HCT116 (cell line): Measurements from ENCODE around the gene ACER3. TPM values are rescaled to one million over a fixed set of nuclear protein-coding genes. Genes with fewer than 3 reads are reported as not detected.

ENCODE experiments used
- ATAC-seq: fragments of 200-7000 bp; cut with Tn5 transposase; 2 replicates; pipeline ENCODE4 v1.9.1; 2020; ENCODE audit warnings: mild to moderate bottlenecking, moderate library complexity
- BruUV-seq: library from RNA; stranded (reverse); fragments of 400-500 nt; replicated peaks from 2 replicates; lab custom pipeline; 2021; lab: Mats Ljungman, UMichigan
- CTCF ChIA-PET: fragments of 300-600 bp; sonication (Branson Sonifier 250); formaldehyde crosslinking; loops from one replicate; lab custom pipeline; 2021; ENCODE audit warnings: antibody characterized with exemption; lab: Charles Lee
- POLR2A ChIA-PET: fragments of 300-600, 350-600 bp; sonication (Branson Sonifier 250); formaldehyde crosslinking; loops from one replicate; lab custom pipeline; 2021; ENCODE audit warnings: antibody characterized with exemption; lab: Charles Lee
- RAD21 ChIA-PET, 2 experiments: fragments of 300-600 bp; sonication (Branson Sonifier 250); formaldehyde crosslinking; loops; one replicate each; lab custom pipeline; 2023; ENCODE audit warnings: low total read pairs in 2 of 2; ENCODE audit not compliant: uncharacterized antibody in 2 of 2, unreplicated experiment in 2 of 2, low non-redundant PET in 1 of 2; lab: Charles Lee
- DNase-seq: peaks from one replicate; pipeline ENCODE4 v3.0.0-alpha.2; 2010; ENCODE audit warnings: low read depth, low spot score
- H2AFZ ChIP-seq: fragments of 200-600 bp; shearing (Covaris generic), sonication (generic); 2 replicates; pipeline ENCODE4 v1.6.1; 2017; ENCODE audit warnings: low read depth, mixed run types, mixed read lengths, antibody characterized with exemption, low read length; ENCODE audit not compliant: poor library complexity, severe bottlenecking
- H3K27ac ChIP-seq: 2 replicates; pipeline ENCODE4 v1.5.1; 2012; ENCODE audit warnings: low read depth, low read length
- H3K27me3 ChIP-seq: fragments of 200-600 bp; sonication (generic); 2 replicates; pipeline ENCODE4 v1.6.1; 2016; ENCODE audit warnings: mixed run types, low read length, mixed read lengths; ENCODE audit not compliant: insufficient read depth
- H3K36me3 ChIP-seq, 2 experiments: fragments of 200-500 bp in 1 of 2; fragments of 200-600 bp in 1 of 2; sonication (Bioruptor generic) in 1 of 2; sonication (generic) in 1 of 2; 2 replicates each; pipeline versions ENCODE4 v1.5.1 to v1.6.1; 2014 to 2016; ENCODE audit warnings: low read length in 2 of 2, inconsistent platforms in 1 of 2, mixed read lengths in 1 of 2, mixed run types in 1 of 2; ENCODE audit not compliant: insufficient read depth in 2 of 2, control insufficient read depth in 1 of 2
- H3K4me1 ChIP-seq, 2 experiments: fragments of 200-600 bp in 1 of 2; sonication (generic) in 1 of 2; 2 replicates each; pipeline versions ENCODE4 v1.5.1 to v1.6.1; 2012 to 2017; ENCODE audit warnings: low read length in 2 of 2, inconsistent platforms in 1 of 2, mild to moderate bottlenecking in 1 of 2, mixed read lengths in 1 of 2, mixed run types in 1 of 2, moderate library complexity in 1 of 2; ENCODE audit not compliant: insufficient read depth in 2 of 2, control insufficient read depth in 1 of 2
- H3K4me2 ChIP-seq: fragments of 200-600 bp; sonication (generic); 2 replicates; pipeline ENCODE4 v1.6.1; 2017; ENCODE audit warnings: mixed run types, low read length, mixed read lengths
- H3K4me3 ChIP-seq, 2 experiments: fragments of 200-600 bp in 1 of 2; sonication (generic) in 1 of 2; replicated peaks in 1 of 2; 2 replicates each; pipeline ENCODE4 v1.5.1; 2011 to 2016; ENCODE audit warnings: low read length in 2 of 2, control low read depth in 1 of 2, low read depth in 1 of 2, mild to moderate bottlenecking in 1 of 2, mixed read lengths in 1 of 2, mixed run types in 1 of 2
- H3K79me2 ChIP-seq: fragments of 200-600 bp; sonication (generic); 2 replicates; pipeline ENCODE4 v1.6.1; 2017; ENCODE audit warnings: mild to moderate bottlenecking, mixed run types, low read length, moderate library complexity, mixed read lengths; ENCODE audit not compliant: insufficient read depth
- H3K9ac ChIP-seq: fragments of 200-600 bp; sonication (generic); 2 replicates; pipeline ENCODE4 v1.6.1; 2016; ENCODE audit warnings: low read length, mixed read lengths
- H3K9me2 ChIP-seq: fragments of 200-600 bp; sonication (generic), shearing (Covaris generic); 2 replicates; pipeline ENCODE4 v1.6.1; 2017; ENCODE audit warnings: mixed run types, mild to moderate bottlenecking, moderate library complexity; ENCODE audit not compliant: insufficient read depth
- H3K9me3 ChIP-seq, 2 experiments: fragments of 200-500 bp in 1 of 2; fragments of 200-600 bp in 1 of 2; sonication (Bioruptor generic) in 1 of 2; sonication (generic) in 1 of 2; 2 replicates each; pipeline ENCODE4 v1.6.1; 2014 to 2017; ENCODE audit warnings: low read length in 2 of 2, mixed read lengths in 2 of 2, inconsistent platforms in 1 of 2, low read depth in 1 of 2, mild to moderate bottlenecking in 1 of 2, mixed run types in 1 of 2, moderate library complexity in 1 of 2; ENCODE audit not compliant: control insufficient read depth in 1 of 2, insufficient read depth in 1 of 2
- H4K20me1 ChIP-seq: fragments of 200-600 bp; sonication (generic), shearing (Covaris generic); 2 replicates; pipeline ENCODE4 v1.6.1; 2017; ENCODE audit warnings: mixed run types, mild to moderate bottlenecking, moderate library complexity; ENCODE audit not compliant: insufficient read depth
- ELF1 ChIP-seq: IDR thresholded peaks from 2 replicates; pipeline ENCODE4 v1.6.1; 2012; ENCODE audit warnings: low read depth, borderline replicate concordance
- EZH2phosphoT487 ChIP-seq: fragments of 200-600 bp; IDR thresholded peaks from 2 replicates; pipeline ENCODE4 v1.6.1; 2018; ENCODE audit warnings: antibody characterized with exemption, borderline replicate concordance
- JUND ChIP-seq: IDR thresholded peaks from 2 replicates; pipeline ENCODE4 v1.6.1; 2012
- RAD21 ChIP-seq: IDR thresholded peaks from 2 replicates; pipeline ENCODE4 v1.6.1; 2012; ENCODE audit warnings: low read depth, mild to moderate bottlenecking
- TCF7L2 ChIP-seq: IDR thresholded peaks from 2 replicates; pipeline ENCODE4 v1.7.0; 2011; ENCODE audit warnings: borderline replicate concordance, inconsistent platforms; ENCODE audit not compliant: insufficient read depth, insufficient read length; ENCODE audit errors: extremely low read depth
- YY1 ChIP-seq: IDR thresholded peaks from 2 replicates; pipeline ENCODE4 v1.6.1; 2011; ENCODE audit warnings: low read length, low read depth, moderate library complexity, mild to moderate bottlenecking; ENCODE audit not compliant: insufficient replicate concordance; ENCODE audit errors: extremely low read depth
- intact Hi-C: fragments of 100-400 bp; cut with micrococcal nuclease; formaldehyde crosslinking; loops from 2 replicates; pipeline ENCODE4 v1.10.0; 2022
- total RNA-seq: library from RNA; stranded (reverse); gene quantifications from one replicate; pipeline ENCODE4 v1.2.1, GENCODE V29; 2021; ENCODE audit not compliant: unreplicated experiment
- TF ChIP-seq, protein P1 (sequence below), 3 experiments: fragments of 200-600 bp in 1 of 3; sonication (generic) in 1 of 3; IDR thresholded peaks in 2 of 3; conservative IDR thresholded peaks in 1 of 3; 2 replicates each; pipeline ENCODE4 v1.5.1; 2012 to 2017; ENCODE audit warnings: low read depth in 2 of 3, low read length in 2 of 3, antibody characterized with exemption in 1 of 3, borderline replicate concordance in 1 of 3, control low read depth in 1 of 3, mild to moderate bottlenecking in 1 of 3, mixed read lengths in 1 of 3, mixed run types in 1 of 3, moderate library complexity in 1 of 3; ENCODE audit not compliant: insufficient read depth in 1 of 3
- TF ChIP-seq, protein P2 (sequence below): IDR thresholded peaks from 2 replicates; pipeline ENCODE4 v1.6.1; 2012; ENCODE audit warnings: low read depth

The ACER3 gene
- total RNA-seq, 1 experiment from 2014 or later, result 19.1 TPM

DNA sequence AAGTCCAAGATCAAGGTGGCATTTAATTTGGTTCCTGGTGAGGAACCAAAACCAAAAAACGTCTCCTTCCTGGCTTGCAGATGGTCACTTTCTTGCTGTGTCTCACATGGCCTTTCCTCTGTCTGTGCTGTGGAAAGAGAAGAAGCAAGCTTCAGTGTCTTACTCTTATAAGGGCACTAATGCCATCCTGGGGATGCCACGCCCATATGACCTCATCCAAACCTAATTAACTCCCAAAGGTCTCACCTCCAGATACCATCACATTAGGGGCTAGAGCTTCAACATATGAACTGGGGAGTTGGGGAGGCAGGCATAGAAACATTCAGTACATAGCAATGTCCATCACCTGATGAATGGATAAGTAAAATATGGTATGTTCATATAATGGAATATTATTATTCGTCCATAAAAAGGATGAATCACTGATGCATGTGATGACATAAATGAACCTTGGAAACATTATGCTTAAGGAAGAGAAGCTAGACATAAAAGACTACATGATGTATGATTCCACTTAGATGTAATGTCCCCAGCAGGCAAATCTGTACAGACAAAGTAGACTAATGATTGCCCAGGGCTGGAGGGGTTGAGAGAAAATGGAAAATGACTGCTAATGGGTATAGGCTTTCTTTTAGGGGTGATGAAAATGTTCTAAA lies 94.9 kb downstream of the ACER3 start:
- no peak overlapping the region for H3K4me3 ChIP-seq

More for the DNA sequence above, 94.9 kb downstream of the ACER3 start:
- ChIA-PET POLR2A (interaction anchor here (0.9 kb wide), 1 partner anchor 36 kb away, joined by 3 read pairs; no protein-coding TSS in a partner anchor), CTCF (interaction anchor here (0.8 kb wide), 1 partner anchor 36 kb away, joined by 4 read pairs; no protein-coding TSS in a partner anchor), RAD21 (no interaction called here)
- Histone ChIP-seq H3K36me3 (no peaks in the 10 kb centered on the region), H3K4me2 (no peak overlapping the region), H3K79me2 (no peaks in the 10 kb centered on the region), H4K20me1 (no peaks in the 10 kb centered on the region), H3K9ac (no peak overlapping the region), H3K27me3 (no peaks in the 10 kb centered on the region), H3K27ac (no peak overlapping the region), H3K4me1 (no peaks in the 10 kb centered on the region), H2AFZ (no peak overlapping the region), H3K9me2 (no peaks in the 10 kb centered on the region), H3K9me3 (no peaks in the 10 kb centered on the region)
- ATAC-seq, result no peak
- DNase-seq, result no peak
- intact Hi-C loops, result no loop called here
- TF ChIP-seq, protein P1, sequence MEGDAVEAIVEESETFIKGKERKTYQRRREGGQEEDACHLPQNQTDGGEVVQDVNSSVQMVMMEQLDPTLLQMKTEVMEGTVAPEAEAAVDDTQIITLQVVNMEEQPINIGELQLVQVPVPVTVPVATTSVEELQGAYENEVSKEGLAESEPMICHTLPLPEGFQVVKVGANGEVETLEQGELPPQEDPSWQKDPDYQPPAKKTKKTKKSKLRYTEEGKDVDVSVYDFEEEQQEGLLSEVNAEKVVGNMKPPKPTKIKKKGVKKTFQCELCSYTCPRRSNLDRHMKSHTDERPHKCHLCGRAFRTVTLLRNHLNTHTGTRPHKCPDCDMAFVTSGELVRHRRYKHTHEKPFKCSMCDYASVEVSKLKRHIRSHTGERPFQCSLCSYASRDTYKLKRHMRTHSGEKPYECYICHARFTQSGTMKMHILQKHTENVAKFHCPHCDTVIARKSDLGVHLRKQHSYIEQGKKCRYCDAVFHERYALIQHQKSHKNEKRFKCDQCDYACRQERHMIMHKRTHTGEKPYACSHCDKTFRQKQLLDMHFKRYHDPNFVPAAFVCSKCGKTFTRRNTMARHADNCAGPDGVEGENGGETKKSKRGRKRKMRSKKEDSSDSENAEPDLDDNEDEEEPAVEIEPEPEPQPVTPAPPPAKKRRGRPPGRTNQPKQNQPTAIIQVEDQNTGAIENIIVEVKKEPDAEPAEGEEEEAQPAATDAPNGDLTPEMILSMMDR (IDR thresholded peaks at IDR 0.05 in 2 of 3, conservative IDR thresholded peaks at IDR 0.05 in 1 of 3; ENCODE audit: borderline replicate concordance in 1 of 3, insufficient read depth in 1 of 3, low read depth in 2 of 3, low read length in 2 of 3), result no peak
- TF ChIP-seq RAD21 (no peak), EZH2phosphoT487 (no peak), TCF7L2 (no peak), YY1 (no peak), ELF1 (no peak), JUND (no peak)
- TF ChIP-seq, protein P2, sequence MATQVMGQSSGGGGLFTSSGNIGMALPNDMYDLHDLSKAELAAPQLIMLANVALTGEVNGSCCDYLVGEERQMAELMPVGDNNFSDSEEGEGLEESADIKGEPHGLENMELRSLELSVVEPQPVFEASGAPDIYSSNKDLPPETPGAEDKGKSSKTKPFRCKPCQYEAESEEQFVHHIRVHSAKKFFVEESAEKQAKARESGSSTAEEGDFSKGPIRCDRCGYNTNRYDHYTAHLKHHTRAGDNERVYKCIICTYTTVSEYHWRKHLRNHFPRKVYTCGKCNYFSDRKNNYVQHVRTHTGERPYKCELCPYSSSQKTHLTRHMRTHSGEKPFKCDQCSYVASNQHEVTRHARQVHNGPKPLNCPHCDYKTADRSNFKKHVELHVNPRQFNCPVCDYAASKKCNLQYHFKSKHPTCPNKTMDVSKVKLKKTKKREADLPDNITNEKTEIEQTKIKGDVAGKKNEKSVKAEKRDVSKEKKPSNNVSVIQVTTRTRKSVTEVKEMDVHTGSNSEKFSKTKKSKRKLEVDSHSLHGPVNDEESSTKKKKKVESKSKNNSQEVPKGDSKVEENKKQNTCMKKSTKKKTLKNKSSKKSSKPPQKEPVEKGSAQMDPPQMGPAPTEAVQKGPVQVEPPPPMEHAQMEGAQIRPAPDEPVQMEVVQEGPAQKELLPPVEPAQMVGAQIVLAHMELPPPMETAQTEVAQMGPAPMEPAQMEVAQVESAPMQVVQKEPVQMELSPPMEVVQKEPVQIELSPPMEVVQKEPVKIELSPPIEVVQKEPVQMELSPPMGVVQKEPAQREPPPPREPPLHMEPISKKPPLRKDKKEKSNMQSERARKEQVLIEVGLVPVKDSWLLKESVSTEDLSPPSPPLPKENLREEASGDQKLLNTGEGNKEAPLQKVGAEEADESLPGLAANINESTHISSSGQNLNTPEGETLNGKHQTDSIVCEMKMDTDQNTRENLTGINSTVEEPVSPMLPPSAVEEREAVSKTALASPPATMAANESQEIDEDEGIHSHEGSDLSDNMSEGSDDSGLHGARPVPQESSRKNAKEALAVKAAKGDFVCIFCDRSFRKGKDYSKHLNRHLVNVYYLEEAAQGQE, result no peak
- BruUV-seq, result no TSS peak
